Globus pallidus (tissue), 1 donor: ENCODE data around the gene NKX6-2.

Experiments used
- DNase-seq: peaks from one replicate; pipeline ENCODE4 v3.0.0-alpha.2; 2015; ENCODE audit warnings: low spot score

Gene NKX6-2

DNA sequence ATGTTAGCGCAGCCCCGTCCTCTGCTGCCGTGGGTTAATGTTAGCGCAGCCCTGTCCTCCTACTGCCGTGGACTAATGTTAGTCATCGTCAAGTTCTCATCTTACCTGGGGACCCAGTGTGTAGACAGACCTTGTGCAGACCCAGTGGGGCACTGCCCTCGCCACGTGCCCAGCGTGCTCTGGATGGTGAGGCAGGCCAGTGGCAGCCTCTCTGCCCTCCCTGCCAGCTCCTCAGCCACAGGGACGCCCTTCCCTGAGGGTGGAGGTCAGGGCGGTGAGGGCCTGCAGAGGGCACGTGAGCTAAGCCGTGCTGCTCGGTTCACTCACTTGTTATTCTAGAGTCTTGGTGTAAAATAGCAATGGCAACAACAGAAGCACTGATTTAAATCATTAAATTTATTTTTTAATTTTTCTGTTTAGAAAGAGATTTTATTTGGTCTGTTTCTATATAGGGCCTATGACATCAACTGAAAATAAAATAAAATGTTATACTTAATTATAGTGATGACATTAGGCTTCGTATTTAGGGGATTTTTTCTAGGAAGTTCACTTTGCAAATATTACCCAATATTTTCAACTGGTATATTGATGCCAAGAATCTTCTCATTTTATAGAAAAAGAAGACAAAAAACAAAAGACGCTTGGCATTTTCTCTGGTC is 48.4 kb downstream of the NKX6-2 start:
- peak; percentile 51 for DNase-seq

- DNase-seq: peak; percentile 93
Observed at GRCh38 chr10:132735923-132736391, 50.0 kb downstream of the NKX6-2 start.

DNA sequence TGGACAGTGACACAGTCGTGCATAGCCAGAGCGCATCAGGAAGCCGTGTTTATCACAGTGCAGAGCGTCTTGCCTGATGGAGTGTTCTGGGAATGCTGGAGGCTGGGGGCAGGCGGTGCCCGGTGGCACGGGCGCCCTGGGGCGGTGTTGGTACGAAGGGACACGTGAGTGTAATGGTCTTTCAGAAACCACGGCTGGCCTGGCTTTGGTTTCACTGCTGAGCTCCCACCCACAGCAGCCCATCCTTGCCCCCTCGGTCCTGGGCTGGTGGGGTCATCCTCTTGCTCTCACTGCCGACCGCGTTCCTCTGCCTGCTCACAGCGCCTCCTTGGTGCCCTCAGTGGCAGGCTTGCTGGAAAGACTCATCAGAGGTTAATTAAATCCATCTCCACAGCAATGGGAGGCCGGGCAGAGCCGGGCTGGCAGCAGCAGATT is 50.6 kb downstream of the NKX6-2 start:
- DNase-seq: peak; percentile 78

DNA sequence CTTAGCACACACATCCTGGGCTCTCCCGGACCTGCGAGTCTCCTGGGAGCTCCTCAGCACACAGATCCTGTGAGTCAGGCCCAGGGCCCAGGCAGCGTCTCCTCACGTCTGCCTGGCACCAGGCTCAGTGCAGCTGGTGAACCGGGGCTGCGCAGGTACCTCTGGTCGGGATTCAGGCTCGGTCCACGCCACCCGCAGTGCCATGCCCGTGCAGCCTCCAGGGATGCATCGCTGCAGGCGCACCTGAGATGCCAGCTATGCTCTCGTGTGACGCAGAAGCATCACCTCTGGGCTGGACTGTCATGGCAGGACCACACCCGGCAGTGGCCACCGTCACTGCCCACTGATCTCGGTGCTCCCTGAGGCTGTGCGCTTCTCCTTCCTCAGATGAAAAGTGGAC is 52.0 kb downstream of the NKX6-2 start:
- DNase-seq: no peak
